HG02884 (cell line): ENCODE measurements around the gene GFAP.
"Not testable (repeated sequence)": the region's sequence is repeated elsewhere in the genome, so short reads cannot be mapped to it uniquely, and the experiment has no call there.

Experiments
- ATAC-seq: cut with Tn5 transposase; IDR thresholded peaks from one replicate; pipeline ENCODE4 v1.9.1; 2021; ENCODE audit warnings: mild to moderate bottlenecking, moderate library complexity; ENCODE audit not compliant: unreplicated experiment

GFAP gene

DNA sequence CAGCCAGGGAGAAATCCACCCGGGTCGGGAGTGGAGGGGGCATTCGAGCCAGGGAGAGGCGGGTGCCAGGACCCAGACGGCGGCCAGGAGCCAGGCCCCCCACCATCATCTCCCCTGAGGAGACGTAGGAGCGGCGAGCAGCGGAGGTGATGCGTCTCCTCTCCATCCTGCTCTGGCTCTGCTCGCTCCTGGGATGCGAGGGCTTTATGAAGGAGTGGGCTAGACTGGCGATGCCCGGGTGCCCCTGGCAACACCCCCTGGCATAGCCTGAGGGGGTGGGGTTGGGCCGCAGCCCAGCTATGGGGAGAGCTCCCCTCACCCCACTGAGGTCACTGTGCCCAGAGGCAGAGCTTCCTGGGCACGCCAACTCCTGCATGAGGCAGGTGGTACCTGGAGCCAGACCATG lies at the start of gene GFAP:
Gene GFAP (minus strand): TSS at position 180 of the 406 bp plus-strand sequence. CDS start 14 bp downstream, at position 166.
- no peak for ATAC-seq

GRCh38 chr17:44961921-44962350 lies 46.6 kb upstream of the GFAP start:
- ATAC-seq, result no peak

DNA sequence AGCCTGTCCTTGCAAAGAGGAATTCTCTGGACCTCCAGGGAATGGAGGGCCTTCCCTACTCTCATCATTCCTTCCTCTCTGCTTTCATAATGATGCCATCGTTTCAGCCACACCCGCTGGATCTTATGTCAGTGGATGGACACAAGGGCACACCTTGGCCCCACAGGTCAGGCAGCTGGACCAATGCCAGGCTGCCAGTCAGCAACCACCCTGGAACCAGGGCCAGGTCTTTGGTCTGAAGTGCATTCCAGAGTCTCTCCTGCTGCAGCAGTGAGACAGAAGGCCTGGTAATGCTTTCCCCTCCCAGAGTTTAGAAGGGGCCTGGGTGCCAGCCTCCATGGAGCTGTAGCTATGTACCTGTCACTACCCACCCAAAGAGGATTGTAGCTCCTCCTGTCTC lies 45.4 kb upstream of the GFAP start:
- ATAC-seq, result no peak

DNA sequence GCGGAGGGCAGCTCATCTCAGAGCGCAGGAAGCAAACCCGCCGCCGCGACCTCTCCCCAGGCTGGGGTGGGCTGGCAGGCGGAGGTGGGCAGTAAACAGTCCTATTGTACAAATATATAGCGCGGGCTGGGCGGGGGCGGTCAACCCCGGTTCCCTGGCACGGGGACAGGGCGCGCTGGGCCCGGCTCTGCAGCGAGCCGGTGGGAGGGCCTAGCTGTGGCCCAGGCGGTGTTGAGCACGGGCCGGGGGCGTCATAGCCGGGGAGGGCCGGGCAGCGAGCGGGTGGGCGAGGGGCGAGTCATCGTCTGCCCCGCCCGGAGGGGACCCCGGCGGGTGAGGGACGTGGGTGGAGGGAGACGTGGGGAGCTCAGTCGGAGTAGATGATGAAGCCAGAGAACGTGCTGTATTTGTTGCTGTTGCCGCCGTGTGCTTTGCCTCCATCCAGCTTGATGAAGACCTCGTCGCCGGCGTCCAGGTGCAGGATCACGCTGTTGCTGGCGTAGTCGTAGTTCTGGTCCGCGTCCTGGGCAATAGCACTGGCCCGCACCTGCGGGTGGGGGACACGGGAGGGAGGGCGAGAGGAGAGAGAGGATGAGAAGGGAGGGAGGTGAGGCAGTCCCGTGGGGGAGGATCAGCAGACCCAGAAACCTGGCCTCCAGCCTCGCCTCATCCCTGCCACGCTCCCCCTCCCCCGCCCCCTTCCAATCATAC lies 44.7 kb upstream of the GFAP start:
- ATAC-seq, result no peak

- no peak for ATAC-seq
These were observed 42.0 kb upstream of the GFAP start for GRCh38 chr17:44956998-44957981.

DNA sequence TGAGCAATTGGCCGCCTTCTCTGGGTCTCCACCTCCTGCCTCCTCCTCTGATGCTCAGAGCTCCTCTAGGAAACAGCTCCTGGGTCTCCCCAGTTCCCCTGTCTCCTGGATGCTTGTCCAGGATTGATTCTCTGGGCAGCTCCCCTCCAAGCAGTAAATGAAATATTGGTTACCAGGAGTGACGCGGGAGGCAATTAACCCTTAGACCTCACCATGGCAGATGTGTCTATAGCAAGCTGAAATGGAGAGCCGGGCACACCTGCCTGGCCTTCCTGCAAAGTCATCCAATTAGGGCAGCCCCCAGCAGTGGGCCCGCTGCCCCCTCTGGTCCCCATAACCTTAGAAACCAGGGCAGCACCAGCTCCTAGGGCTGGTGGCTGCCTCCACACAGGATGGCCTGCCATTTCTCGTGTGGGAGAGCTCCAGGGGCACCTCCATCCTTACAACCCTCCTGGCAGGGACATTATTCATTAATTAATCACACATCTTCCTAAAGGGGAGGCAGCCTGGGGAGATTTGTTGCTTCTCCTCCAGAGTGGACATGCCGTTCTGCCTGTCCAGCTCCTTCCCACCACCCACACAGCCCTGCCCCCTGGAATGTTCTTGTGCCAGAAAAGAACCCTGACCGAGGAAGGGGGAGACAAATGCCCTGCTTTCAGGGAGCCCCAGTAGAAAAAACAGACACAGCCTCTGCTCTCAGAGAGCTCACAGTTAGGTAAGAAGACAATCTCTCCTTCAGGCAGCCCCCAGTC lies 40.5 kb upstream of the GFAP start:
- ATAC-seq, result no peak

DNA sequence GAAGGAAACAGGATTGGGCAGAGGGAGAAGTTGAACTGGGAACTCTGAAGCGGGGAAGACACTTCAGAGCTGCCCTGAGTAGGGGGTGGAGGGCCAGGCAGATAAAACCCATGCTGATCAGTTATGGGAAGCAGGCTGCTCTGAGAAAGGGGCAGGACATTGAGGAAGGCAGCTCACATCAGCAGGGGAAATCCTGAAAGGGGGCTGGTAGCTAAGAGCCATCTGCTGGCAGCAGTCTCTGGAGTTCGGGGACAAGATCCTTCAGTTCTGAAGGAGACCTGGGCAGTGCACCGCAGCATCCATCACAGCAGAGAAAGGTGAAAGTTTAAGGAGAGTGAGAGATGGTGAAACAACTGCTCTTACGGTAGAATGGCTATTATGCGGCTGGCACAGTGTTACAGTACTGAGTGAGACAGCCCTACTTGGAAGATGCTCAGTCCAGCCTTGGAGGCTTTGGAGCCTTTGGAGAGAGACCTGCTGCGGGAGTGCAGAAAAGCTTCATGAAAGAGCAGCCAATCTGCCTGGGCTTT lies 37.7 kb upstream of the GFAP start:
- ATAC-seq, result no peak

GRCh38 chr17:44948315-44948795 lies 33.1 kb upstream of the GFAP start:
- ATAC-seq, result no peak

DNA sequence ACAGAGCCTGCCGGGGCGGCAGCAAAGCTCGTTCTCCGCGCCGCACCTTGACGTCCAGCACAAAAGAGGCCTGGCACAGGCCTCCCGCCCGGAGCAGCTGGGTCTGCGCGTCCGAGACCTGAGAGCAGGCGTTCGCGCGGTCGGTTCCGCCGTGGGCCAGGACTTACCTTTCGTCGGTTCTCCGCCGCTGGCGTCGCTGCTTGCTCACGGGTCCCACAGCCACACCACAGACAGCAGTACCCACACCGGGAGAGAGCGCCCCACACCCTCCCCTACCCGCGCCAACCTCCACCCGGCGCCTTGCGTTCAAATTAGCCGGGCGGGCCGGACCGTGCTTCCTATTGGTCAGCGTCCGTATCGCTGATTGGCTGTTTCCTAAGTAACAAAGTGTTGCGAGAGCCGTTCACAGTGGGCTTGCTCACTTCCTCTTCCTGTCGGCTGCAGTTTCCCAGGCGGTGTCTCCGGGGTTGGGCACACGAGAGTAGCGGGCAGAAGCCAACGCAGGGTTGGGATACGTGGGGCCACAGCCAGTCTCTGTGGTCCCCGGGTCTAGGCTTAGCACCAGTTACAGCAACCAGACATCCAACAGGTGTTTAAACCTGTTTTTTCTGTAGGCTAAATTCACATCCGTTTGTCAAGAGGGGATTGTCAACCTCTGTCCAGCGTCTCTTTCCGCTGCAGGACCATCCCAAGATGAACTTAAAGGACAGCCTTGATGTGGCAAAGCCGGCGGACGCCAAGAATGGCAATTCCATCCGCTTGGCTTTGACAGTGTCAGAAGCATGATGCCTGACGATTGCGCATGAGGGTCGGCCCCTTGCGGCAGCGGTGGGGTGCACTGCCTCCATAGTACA lies 32.4 kb upstream of the GFAP start, which contains the start of gene KIF18B:
Gene KIF18B (minus strand): TSS at position 313 of the 854 bp plus-strand sequence. CDS start 11,429 bp downstream, outside the sequence.
- peak; percentile 92 for ATAC-seq

DNA sequence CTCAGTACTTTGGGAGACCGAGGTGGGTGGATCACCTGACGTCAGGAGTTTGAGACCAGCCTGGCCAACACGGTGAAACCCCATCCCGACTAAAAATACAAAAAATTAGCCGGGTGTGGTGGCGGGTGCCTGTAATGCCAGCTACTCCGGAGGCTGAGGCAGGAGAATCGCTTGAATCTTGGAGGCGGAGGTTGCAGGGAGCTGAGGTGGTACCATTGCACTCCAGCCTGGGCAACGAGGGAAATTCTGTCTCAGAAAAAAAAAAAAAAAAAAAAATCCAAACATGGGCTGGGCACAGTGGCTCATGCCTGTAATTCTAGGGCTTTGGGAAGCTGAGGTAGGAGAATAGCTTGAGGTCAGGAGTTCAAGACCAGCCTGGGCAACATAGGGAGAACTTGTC lies 30.4 kb upstream of the GFAP start:
- not testable (repeated sequence) for ATAC-seq

DNA sequence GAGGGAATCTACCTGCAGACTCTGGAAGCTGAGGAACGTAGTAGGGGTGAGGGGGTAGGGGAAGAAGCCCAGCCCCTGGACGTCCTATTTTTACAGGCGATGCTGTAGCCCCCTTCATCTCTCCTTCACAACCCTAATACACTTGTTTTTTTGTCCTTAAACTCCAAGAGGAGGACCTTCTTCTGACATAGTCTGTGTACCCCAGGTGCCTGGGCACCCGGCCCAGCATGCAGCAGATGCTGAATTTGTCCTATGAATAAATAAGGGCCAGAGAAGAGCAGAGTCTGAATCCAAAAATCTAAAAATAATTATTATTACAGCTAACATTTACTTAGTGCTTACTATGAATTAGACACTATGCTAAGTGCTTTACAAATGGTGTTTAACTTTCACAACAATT lies 27.2 kb upstream of the GFAP start:
- ATAC-seq, result no peak

- no peak for ATAC-seq
These were observed 26.5 kb upstream of the GFAP start for GRCh38 chr17:44941712-44942331.

DNA sequence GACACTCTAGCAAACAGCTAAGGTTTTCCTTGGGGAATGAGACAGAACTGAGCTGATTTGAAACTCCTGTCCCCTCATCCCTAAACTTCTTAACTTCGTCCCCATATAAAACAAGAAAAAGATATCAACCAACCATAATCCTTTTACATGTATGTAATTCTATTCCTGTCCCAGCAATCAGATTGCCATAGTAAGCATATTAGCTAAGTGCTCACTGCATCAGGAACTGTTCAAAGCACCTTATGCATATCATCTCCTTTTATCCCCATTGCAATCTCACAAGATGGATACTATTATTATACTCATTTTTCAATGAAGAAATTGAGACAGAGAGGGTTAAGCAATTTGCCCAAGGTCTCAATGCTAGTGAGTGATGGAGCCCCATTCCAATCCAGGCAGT lies 25.5 kb upstream of the GFAP start:
- ATAC-seq, result no peak

DNA sequence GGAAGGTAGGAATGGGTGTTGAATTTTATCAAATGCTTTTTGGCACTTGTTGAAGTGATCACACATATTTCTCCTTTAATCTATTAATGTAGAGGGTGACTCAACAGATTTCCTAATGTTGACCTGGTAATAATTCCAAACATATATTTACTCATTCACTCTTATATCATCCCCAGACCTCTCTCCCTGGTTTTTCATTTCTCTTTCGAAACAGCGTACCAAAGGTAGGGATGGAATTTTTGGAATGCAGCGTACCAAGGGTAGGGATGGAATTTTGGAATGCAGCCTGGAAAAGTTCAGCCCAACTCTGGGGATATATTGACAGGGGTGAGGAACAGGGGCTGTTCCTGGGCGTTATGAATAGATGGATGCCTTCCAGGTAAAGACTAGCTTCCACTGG lies 25.0 kb upstream of the GFAP start:
- ATAC-seq, result no peak

GRCh38 chr17:44935116-44935515 lies 19.8 kb upstream of the GFAP start:
- ATAC-seq, result no peak

DNA sequence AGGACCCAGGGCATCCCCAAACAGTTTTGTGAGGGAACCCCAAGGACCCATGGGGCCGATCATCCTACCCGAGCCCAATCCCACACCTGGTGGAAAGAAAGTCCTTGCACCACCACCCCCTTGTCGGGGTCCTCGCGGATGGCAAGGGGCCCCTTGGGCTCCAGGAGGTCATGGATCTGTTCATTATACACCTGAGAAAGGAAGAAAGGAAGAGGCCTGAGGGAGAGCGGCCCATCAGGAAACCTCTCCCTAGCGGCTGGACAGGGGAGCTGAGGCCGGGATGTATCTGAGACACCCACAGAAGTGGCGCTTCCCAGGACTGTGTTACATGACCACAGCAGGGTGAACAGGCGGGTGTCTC lies 19.4 kb upstream of the GFAP start:
- no peak for ATAC-seq

- ATAC-seq, result no peak
These were observed 18.8 kb upstream of the GFAP start for GRCh38 chr17:44933824-44934744.

DNA sequence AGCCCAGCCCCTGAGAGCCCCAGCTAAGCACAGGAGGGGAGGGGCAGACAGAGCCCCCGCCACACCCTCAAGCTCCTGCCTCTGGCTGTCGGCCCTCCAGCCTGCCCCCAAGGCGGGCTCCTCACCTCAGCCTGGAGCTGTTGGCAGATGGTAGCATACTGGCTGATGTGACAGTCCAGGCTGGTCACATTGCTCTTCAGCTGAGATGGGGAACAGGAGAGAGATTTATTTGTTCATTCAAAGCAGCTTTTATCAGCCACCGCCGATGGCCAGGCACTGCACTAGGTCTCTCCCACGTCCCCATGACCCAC lies 17.4 kb upstream of the GFAP start:
- no peak for ATAC-seq
